ENCODE measurements around the gene FAM53B. TPM values are rescaled to one million over a fixed set of nuclear protein-coding genes. Genes with fewer than 3 reads are reported as not detected.
A peak's percentile ranks its signal among the peaks of the same experiment; 100 is the strongest.

Gene FAM53B
- total RNA-seq, 2 experiments from 2014 or later, result 13.3 to 13.9 TPM

DNA sequence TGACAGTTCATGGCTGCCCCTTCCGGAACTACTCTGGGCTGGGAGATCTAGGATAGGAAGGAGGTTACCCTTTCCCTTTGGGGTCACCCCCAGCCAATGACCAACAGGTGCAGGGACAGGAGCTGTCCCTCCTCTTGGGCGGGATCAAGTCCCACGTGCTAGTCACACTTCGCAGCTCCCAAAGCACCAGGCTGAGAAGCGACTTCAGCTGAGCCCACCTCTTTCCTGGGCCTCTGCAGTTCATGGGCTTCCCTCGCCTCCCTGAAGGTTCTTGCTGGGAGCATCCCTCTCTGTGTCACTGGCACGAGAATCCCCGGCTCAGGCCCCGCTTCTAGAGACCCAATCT is 115.5 kb downstream of the FAM53B start:
- DNase-seq (no peak), ATAC-seq (no peak)
- Mint-ChIP-seq H3K27ac (no peak overlapping the region), H3K27me3 (peaks cover 2% of the 10 kb centered on the region), H3K4me1 (peaks cover 49% of the 10 kb centered on the region), H3K9me3 (ENCODE audit: low read depth) (no peaks in the 10 kb centered on the region), H3K4me3 (no peak overlapping the region), H3K36me3 (ENCODE audit: low read depth) (peaks cover 8% of the 10 kb centered on the region)
- intact Hi-C loops (cut with DNase I, micrococcal nuclease), result loop anchor here in 1 of 2 experiments (5.0 kb wide), 1 partner anchor 199 kb away; no protein-coding TSS in a partner anchor
- ChIA-PET POLR2A (no interaction called here), CTCF (interaction anchor here (0.8 to 2.2 kb wide), 4 partner anchors 8 to 117 kb away, joined by 3 to 7 read pairs (median 3); no protein-coding TSS in a partner anchor)

DNA sequence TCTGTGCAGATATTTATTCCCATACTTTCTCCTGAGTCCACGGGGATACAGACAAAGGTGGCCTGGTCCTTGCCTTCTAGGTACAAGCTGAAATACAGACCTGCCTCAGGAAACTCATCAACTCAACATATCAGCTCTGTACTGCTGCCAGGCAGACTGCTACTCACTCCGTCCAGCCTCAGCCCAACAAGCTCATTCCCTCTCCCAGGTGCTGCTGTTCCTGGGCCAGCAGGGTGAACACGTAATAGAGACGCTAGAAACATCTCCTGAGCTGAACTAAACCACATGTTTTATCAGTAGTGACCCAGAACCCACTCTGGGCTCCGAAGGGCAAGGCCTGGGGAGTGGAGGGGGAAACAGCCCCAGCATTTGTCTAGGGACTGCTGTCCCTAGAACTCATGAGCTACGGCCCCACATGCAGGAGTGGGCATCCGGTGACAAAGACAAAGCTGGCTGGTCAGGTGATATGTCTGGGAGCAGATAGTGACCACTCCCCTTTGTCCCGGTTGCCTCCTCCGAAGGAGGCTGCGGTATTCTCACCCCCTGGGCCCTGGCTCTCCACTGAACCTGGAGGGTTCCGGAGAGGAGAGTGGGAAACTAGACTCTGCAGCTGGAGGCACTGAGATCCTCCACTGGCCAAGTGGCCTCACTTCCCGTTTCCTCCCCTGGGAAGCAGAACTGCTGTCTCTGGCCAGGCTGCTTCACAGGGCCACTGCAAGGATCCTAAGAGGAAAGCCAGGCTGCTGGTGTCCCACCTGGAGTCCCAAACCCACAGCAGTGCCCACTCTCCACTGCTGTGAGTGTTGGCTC is 116.1 kb downstream of the FAM53B start:
- Mint-ChIP-seq H3K27me3 (peaks cover 2% of the 10 kb centered on the region), H3K4me1 (peaks cover 45% of the 10 kb centered on the region), H3K27ac (peak overlapping the region; percentile 13), H3K36me3 (ENCODE audit: low read depth) (peaks cover 5% of the 10 kb centered on the region), H3K4me3 (no peak overlapping the region), H3K9me3 (ENCODE audit: low read depth) (no peaks in the 10 kb centered on the region)
- intact Hi-C loops (cut with DNase I, micrococcal nuclease), result loop anchor here in 1 of 2 experiments (1.0 to 5.0 kb wide), 2 partner anchors 90 to 199 kb away; no protein-coding TSS in a partner anchor
- DNase-seq (no peak), ATAC-seq (no peak)
- ChIA-PET CTCF (interaction anchor here (0.6 to 1.4 kb wide), 8 partner anchors 9 to 167 kb away, joined by 3 to 6 read pairs (median 3); partner anchors contain the start of gene LHPP), POLR2A (no interaction called here)

DNA sequence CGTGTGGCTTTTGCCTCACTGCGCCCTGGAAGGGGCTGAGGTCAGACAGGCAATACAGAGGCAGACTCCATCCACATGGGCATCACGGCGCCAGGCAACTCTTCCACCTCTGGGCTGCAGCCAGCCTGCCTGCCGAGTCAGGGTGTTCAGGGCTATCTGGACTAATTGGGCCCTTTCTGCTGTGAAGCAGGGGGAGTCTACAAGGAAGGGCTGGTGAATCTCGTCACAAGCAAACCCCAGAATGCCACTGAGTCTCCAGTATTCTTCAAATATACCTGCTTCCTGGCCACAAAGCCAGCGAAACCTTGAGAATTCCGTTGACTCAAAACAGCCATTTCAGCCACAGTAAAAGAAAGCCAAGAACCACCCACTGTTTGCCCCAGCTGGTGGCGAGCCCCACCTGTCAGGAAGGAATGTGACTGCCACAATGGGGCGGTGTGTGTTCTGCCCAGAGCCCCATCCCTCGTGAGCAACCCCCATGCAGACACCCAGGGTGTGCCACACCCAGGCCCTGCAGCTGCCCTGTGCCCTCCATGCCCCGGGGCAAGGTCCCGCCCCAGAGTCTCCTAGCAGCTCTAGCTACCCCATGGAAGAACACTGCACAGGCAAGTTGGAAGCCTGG is 117.3 kb downstream of the FAM53B start:
- Mint-ChIP-seq H3K27me3 (peaks cover 2% of the 10 kb centered on the region), H3K4me1 (peaks cover 38% of the 10 kb centered on the region), H3K9me3 (ENCODE audit: low read depth) (no peaks in the 10 kb centered on the region), H3K4me3 (no peak overlapping the region), H3K36me3 (ENCODE audit: low read depth) (peaks cover 7% of the 10 kb centered on the region), H3K27ac (peak overlapping the region; percentile 6)
- DNase-seq (peak; percentile 70), ATAC-seq (peak; percentile 75)
- intact Hi-C loops (cut with DNase I, micrococcal nuclease), result loop anchor here in 1 of 2 experiments (1.0 to 5.0 kb wide), 2 partner anchors 91 to 200 kb away; no protein-coding TSS in a partner anchor
- CTCF ChIA-PET, result interaction anchor here (0.8 to 1.6 kb wide), 5 partner anchors 8 to 130 kb away, joined by 3 to 9 read pairs (median 3); no protein-coding TSS in a partner anchor
- POLR2A ChIA-PET, result interaction anchor here (0.6 kb wide), 1 partner anchor 91 kb away, joined by 3 read pairs; no protein-coding TSS in a partner anchor

DNA sequence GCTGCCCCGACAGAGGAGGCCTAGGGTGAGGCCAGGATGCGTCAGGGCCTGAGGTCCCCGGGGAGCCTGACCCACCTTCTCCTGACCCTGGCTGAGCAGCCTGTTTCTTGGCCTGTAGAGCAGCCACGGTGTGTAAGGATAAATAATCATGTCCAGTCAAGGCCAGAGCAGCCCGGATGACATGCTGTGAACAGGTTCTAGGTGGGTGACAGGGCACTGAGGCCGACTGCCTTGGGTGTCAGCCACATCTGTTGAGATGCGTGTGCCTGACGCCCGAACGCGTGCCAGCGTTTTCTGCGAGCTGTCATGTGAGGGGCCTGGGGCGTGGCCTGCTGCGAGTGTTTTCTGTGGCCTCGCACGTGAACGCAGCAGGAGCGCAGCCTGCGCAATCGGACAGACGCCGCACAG is 118.3 kb downstream of the FAM53B start:
- DNase-seq (no peak), ATAC-seq (no peak)
- peaks cover 7% of the 10 kb centered on the region for H3K36me3 Mint-ChIP-seq (ENCODE audit: low read depth)
- CTCF ChIA-PET, result no interaction called here
- no peak overlapping the region for H3K4me3 Mint-ChIP-seq
- POLR2A ChIA-PET, result interaction anchor here (0.7 kb wide), 1 partner anchor 14 kb away, joined by 4 read pairs; no protein-coding TSS in a partner anchor
- peaks cover 2% of the 10 kb centered on the region for H3K27me3 Mint-ChIP-seq
- peaks cover 34% of the 10 kb centered on the region for H3K4me1 Mint-ChIP-seq
- no peak overlapping the region for H3K27ac Mint-ChIP-seq
- no peaks in the 10 kb centered on the region for H3K9me3 Mint-ChIP-seq (ENCODE audit: low read depth)
- intact Hi-C loops (cut with DNase I, micrococcal nuclease), result loop anchor here in 1 of 2 experiments (5.0 kb wide), 1 partner anchor 201 kb away; no protein-coding TSS in a partner anchor

DNA sequence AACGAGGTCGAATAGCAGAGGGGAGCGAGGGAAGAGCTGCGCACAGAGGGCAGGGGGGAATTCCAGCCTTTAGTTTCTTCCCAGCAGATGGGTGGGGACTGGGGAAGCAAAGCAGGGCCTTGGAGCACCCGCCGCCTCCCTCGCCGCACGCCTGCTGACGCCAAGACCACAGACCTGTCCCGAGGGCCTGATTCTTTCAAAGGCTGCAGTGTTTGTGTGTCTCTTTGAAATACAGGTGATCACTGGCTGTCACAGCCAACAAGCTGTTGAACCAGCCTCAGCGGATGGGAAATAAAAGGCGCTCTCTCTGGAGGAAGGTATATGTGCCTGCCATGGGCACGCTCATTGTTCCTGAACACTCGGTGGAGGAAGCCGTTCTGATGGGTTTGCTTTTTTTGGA is 119.3 kb downstream of the FAM53B start:
- CTCF ChIA-PET, result interaction anchor here (0.5 to 0.7 kb wide), 2 partner anchors 11 to 93 kb away, joined by 3 to 4 read pairs; no protein-coding TSS in a partner anchor
- intact Hi-C loops (cut with DNase I, micrococcal nuclease), result loop anchor here in 1 of 2 experiments (5.0 kb wide), 1 partner anchor 202 kb away; no protein-coding TSS in a partner anchor
- ATAC-seq (no peak), DNase-seq (no peak)
- POLR2A ChIA-PET, result interaction anchor here (1.2 kb wide), 1 partner anchor 72 kb away, joined by 4 read pairs; no protein-coding TSS in a partner anchor
- Mint-ChIP-seq H3K36me3 (ENCODE audit: low read depth) (peaks cover 7% of the 10 kb centered on the region), H3K27me3 (peaks cover 2% of the 10 kb centered on the region), H3K4me1 (peaks cover 36% of the 10 kb centered on the region), H3K4me3 (no peak overlapping the region), H3K27ac (no peak overlapping the region), H3K9me3 (ENCODE audit: low read depth) (no peaks in the 10 kb centered on the region)

DNA sequence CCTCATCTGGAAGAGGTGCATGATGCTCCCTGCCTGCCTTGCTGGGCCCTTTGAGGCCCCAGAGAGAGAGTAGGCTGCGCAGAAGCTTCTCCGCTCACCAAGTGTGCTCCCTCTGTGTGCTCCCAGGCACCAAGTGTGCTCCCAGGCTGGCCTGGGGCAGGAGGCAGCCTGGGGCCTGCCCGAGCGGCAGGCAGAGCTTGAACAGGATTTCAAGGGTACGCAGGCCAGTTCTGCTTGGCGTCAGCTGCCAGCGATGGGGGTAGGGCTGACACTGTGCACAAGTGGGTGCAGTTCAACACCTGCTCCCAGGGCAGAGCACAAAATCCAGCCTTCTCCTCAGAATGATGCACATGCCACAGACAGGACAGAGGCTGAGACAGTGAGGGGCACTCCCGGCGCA is 119.7 kb downstream of the FAM53B start:
- intact Hi-C loops (cut with DNase I, micrococcal nuclease), result no loop called here
- no peak for DNase-seq
- peaks cover 7% of the 10 kb centered on the region for H3K36me3 Mint-ChIP-seq (ENCODE audit: low read depth)
- peaks cover 2% of the 10 kb centered on the region for H3K27me3 Mint-ChIP-seq
- H3K9me3 Mint-ChIP-seq (ENCODE audit: low read depth), result no peaks in the 10 kb centered on the region
- H3K4me1 Mint-ChIP-seq, result peaks cover 38% of the 10 kb centered on the region
- ChIA-PET POLR2A (interaction anchor here (1.2 kb wide), 1 partner anchor 73 kb away, joined by 4 read pairs; no protein-coding TSS in a partner anchor), CTCF (interaction anchor here (0.5 to 0.7 kb wide), 2 partner anchors 10 to 92 kb away, joined by 3 to 4 read pairs; no protein-coding TSS in a partner anchor)
- H3K27ac Mint-ChIP-seq, result no peak overlapping the region
- ATAC-seq, result no peak
- no peak overlapping the region for H3K4me3 Mint-ChIP-seq

DNA sequence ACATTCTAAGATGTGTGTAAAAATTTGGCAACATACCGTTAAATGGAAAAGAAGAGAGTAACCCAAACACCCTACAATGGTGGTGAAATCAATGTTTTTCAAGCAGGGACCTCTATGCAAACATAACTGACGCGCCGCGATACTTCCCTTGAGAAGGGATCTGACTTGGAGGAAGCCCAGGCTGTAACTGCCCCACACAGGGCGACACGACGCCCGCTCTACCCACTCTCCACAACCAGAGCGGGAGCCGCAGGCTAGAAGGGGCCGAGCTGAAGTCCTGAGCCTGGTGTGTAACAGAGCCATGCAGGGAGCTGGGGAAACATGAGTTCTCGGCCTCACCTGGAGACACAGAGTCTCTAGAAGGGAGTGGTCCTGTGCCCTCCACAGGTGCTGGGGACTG is 120.2 kb downstream of the FAM53B start:
- Mint-ChIP-seq H3K9me3 (ENCODE audit: low read depth) (no peaks in the 10 kb centered on the region), H3K4me1 (peaks cover 39% of the 10 kb centered on the region), H3K4me3 (no peak overlapping the region), H3K27ac (no peak overlapping the region), H3K27me3 (peaks cover 2% of the 10 kb centered on the region), H3K36me3 (ENCODE audit: low read depth) (peaks cover 7% of the 10 kb centered on the region)
- no peak for ATAC-seq
- POLR2A ChIA-PET, result interaction anchor here (1.2 kb wide), 1 partner anchor 73 kb away, joined by 4 read pairs; no protein-coding TSS in a partner anchor
- intact Hi-C loops (cut with DNase I, micrococcal nuclease), result no loop called here
- no peak for DNase-seq
- CTCF ChIA-PET, result interaction anchor here (0.6 kb wide), 1 partner anchor 15 kb away, joined by 3 read pairs; no protein-coding TSS in a partner anchor

DNA sequence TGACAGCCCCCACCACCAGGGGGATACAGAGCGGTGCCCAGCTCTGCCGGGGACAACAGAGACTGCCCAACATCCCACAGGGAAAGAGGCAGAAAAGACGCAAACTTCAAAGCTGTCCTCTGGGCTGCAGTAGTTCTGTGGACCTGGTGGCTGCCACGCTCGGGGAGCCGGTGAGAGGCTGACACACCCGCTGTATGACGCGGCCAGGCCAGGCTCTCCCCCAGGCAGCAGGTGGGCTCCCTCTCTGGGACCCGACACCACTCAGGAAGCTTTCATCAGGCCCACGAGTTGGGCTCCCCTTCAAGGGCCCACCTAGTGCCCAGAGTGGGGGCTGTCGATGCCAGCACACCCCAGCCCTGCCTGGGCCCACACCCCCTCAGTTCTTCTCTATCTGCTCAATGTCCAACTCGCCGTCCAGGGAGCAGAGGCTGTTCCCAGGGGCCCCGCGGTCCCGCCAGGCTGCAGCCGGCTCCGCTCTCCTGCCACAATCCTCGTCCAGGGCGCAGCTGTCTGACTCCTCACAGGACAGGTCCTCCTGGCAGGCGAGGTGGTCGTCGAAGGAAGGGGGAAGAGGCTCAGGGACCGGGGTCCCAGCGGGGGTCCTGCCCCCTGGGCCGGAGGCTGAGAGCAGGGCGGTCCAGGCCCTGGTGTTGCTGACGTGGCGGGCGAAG is 121.2 kb downstream of the FAM53B start:
- Mint-ChIP-seq H3K27me3 (peaks cover 2% of the 10 kb centered on the region), H3K9me3 (ENCODE audit: low read depth) (no peaks in the 10 kb centered on the region), H3K4me3 (no peak overlapping the region), H3K27ac (no peak overlapping the region), H3K36me3 (ENCODE audit: low read depth) (peaks cover 7% of the 10 kb centered on the region), H3K4me1 (peaks cover 39% of the 10 kb centered on the region)
- intact Hi-C loops (cut with DNase I, micrococcal nuclease), result no loop called here
- POLR2A ChIA-PET, result no interaction called here
- ATAC-seq, result no peak
- CTCF ChIA-PET, result no interaction called here
- DNase-seq, result no peak

DNA sequence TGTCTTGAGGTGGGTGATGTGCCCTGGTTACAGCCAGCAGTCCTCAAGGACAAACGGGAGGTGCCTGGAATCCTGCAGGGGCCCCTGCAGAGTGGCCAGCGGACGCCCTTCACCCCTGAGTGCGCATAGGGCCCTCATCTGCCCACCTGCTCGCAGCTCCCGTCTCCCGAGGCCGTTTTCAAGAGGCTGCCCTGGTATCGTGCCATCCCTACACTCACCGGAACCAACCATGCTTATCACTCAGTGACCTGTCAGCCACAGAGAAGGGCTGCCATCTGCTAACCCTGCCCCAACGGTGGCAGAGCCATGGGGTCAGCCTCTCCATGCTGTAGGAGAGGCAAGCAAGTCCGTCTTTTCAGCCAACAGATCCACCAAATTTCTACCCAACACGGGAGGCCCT is 122.0 kb downstream of the FAM53B start:
- DNase-seq (no peak), ATAC-seq (no peak)
- H3K4me3 Mint-ChIP-seq, result no peak overlapping the region
- ChIA-PET POLR2A (interaction anchor here (0.8 kb wide), 1 partner anchor 101 kb away, joined by 4 read pairs; no protein-coding TSS in a partner anchor), CTCF (interaction anchor here (0.6 to 1.1 kb wide), 2 partner anchors 27 to 124 kb away, joined by 3 read pairs; no protein-coding TSS in a partner anchor)
- peaks cover 2% of the 10 kb centered on the region for H3K27me3 Mint-ChIP-seq
- H3K4me1 Mint-ChIP-seq, result peaks cover 33% of the 10 kb centered on the region
- no peaks in the 10 kb centered on the region for H3K9me3 Mint-ChIP-seq (ENCODE audit: low read depth)
- peaks cover 7% of the 10 kb centered on the region for H3K36me3 Mint-ChIP-seq (ENCODE audit: low read depth)
- intact Hi-C loops (cut with DNase I, micrococcal nuclease), result no loop called here
- H3K27ac Mint-ChIP-seq, result no peak overlapping the region

DNA sequence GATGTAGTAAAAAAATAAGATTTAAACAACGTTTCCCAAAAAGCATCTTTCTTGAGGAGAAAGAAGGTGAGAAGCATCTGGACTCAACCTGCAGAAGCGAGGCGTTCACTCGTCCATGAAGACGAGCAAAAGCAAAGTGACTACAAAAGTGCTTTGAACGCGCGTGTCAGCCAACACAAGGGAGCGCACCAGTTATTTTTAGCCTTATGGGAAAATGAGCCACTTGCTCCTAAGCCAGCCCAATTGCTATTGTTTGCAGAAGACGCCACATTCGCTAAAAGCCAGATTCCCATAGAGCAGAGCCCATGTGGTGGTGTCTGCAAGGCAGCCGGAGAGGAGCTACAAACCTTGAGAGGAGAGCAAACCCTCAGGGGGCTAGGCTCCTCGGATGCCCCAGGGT is 122.5 kb downstream of the FAM53B start:
- H3K27ac Mint-ChIP-seq, result no peak overlapping the region
- no peak for DNase-seq
- no peak overlapping the region for H3K4me3 Mint-ChIP-seq
- H3K36me3 Mint-ChIP-seq (ENCODE audit: low read depth), result peaks cover 7% of the 10 kb centered on the region
- intact Hi-C loops (cut with DNase I, micrococcal nuclease), result no loop called here
- no peaks in the 10 kb centered on the region for H3K9me3 Mint-ChIP-seq (ENCODE audit: low read depth)
- POLR2A ChIA-PET, result interaction anchor here (0.8 kb wide), 1 partner anchor 102 kb away, joined by 4 read pairs; no protein-coding TSS in a partner anchor
- CTCF ChIA-PET, result interaction anchor here (0.6 to 1.1 kb wide), 2 partner anchors 27 to 125 kb away, joined by 3 read pairs; no protein-coding TSS in a partner anchor
- peaks cover 2% of the 10 kb centered on the region for H3K27me3 Mint-ChIP-seq
- no peak for ATAC-seq
- peaks cover 27% of the 10 kb centered on the region for H3K4me1 Mint-ChIP-seq
